Suprapubic skin (tissue), 3 donors: ENCODE measurements around the gene MINDY1.

ENCODE experiments used
- CTCF ChIP-seq, 2 donors: fragments of 200-600 bp in 1 of 2; fragments of 450-650 bp in 1 of 2; sonication (generic) in 1 of 2; IDR thresholded peaks; one replicate each; pipeline ENCODE4 v1.5.1; 2016 to 2019; ENCODE audit warnings: antibody characterized with exemption in 2 of 2, mild to moderate bottlenecking in 1 of 2, moderate library complexity in 1 of 2
- EP300 ChIP-seq: sonication (generic); formaldehyde crosslinking; IDR thresholded peaks from one replicate; pipeline ENCODE4 v1.6.1; 2017; ENCODE audit warnings: antibody characterized with exemption
- POLR2A ChIP-seq, 2 donors: fragments of 450-650 bp; IDR thresholded peaks; one replicate each; pipeline ENCODE4 v1.6.1; 2017; ENCODE audit warnings: antibody characterized with exemption in 2 of 2, mild to moderate bottlenecking in 2 of 2, moderate library complexity in 2 of 2

- TF ChIP-seq CTCF (IDR thresholded peaks at IDR 0.05) (no peak), EP300 (no peak), POLR2A (IDR thresholded peaks at IDR 0.05) (no peak)
Measured at GRCh38 chr1:150970808-150971582, 35.7 kb downstream of the MINDY1 start.
